GM18505 (cell line): ENCODE results near the gene SPSB3.

Source experiments
- ATAC-seq: cut with Tn5 transposase; IDR thresholded peaks from one replicate; pipeline ENCODE4 v1.9.1; 2021; ENCODE audit not compliant: unreplicated experiment
- POLR2A ChIP-seq: IDR thresholded peaks from 4 replicates; pipeline ENCODE4 v1.6.1; 2011; ENCODE audit warnings: borderline replicate concordance; ENCODE audit not compliant: insufficient read depth, insufficient read length; ENCODE audit errors: extremely low read depth

SPSB3 gene

DNA sequence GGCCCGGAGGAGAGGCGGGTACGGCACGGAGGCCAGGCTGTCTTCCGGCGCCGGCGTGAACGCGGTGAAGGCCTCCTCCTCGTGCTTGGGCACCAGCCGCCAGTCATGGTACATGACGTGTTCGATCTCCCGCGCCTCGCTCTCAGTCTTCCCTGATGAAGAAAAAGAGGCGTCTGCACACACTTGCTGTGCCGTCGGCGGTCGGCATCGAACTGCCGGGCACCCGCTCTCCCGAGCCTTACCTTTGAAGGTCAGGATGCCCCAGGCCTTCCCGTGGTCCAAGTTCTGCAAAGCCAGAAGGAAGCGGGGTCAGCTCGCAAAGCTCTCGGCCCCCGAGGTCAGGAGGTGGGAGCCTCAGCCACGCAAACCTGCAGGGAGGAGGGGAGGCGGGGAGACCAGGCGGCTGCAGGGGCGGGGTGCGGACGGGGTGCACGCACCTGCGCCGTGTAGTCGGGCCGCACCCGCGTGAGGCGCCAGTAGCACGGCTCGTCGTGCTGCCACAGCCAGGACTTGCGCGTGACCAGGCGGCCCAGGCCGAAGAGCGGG is 9.9 kb downstream of the SPSB3 start, which contains the start of gene EME2:
EME2 (plus strand) TSS at position 449 of the 546 bp plus-strand sequence. CDS start 418 bp downstream, outside the sequence.
- TF ChIP-seq POLR2A: no peak

DNA sequence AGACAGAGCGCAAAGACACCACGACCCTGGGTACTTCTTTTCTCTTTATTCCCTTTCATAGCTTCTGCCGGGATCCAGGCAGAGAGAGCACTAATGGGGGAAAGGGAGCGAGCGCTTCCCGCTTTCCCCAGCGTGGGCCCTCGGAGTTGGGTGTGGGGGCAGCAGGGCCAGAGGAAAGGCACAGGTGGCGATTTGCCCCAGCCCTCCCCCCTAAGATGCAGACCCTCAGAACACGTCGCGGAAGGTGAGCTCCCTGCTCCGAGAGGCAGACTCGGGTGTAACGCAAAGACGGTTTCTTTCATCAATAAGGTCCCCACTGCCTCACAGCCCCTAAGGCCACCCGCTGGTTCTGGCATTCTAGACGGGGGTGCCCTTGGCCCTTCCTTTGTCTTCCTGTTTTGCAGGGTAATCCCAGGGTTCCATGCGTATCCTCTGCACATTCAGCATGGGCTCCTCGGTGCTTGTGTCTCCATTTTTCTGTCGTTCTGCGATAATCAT is 10.5 kb downstream of the SPSB3 start:
- no peak for ATAC-seq
- no peak for TF ChIP-seq POLR2A

More for the DNA sequence above, 9.9 kb downstream of the SPSB3 start, which contains the start of gene EME2:
- peak; percentile 5 for ATAC-seq

DNA sequence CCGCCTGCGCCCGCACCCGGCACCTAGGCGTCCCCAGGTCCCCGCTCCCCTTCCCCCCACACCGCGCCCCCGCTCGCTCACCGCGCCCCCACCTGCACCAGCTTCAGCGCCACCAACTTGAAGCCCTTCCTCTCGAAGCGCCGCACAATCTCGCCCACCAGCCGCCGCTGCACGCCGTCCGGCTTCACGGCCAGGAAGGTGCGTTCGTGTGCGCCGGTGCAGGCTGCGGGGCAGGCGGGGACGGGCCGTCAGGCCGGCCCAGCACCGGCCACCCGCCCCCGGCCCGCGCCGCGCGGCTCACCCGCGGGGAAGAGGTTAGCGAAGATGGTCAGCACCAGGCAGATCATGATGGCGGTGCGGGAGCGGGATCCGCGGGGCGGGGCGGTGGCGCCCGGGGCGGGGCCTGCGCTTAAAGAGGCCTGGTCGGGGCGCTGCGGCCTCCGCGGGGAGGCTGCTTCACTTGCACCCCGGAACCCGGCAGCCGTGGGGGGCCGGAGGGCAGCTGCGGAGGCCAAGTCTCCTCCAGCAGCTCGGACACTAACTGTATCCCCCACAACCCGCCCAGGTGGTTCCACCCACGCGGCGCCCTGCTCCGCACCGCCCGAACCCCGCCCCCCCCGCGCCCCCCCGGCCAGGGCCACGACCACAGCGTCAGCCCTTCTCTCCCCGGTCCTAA is 11.0 kb downstream of the SPSB3 start, which contains the start of gene NME3:
NME3 (minus strand) TSS at position 356 of the 676 bp plus-strand sequence; CDS start at position 347, 9 bp downstream.
- ATAC-seq: no peak
- TF ChIP-seq POLR2A: peak; percentile 43

- no peak for TF ChIP-seq POLR2A
- ATAC-seq: no peak
Observed at GRCh38 chr16:1770328-1771187, 11.8 kb downstream of the SPSB3 start.

GRCh38 chr16:1769402-1770300 is 12.7 kb downstream of the SPSB3 start:
- no peak for ATAC-seq
- no peak for TF ChIP-seq POLR2A

GRCh38 chr16:1768767-1769401 is 13.5 kb downstream of the SPSB3 start:
- no peak for ATAC-seq
- TF ChIP-seq POLR2A: no peak

- TF ChIP-seq POLR2A: peak; percentile 4
- ATAC-seq: no peak
Observed at GRCh38 chr16:1768061-1768766, 14.2 kb downstream of the SPSB3 start.

DNA sequence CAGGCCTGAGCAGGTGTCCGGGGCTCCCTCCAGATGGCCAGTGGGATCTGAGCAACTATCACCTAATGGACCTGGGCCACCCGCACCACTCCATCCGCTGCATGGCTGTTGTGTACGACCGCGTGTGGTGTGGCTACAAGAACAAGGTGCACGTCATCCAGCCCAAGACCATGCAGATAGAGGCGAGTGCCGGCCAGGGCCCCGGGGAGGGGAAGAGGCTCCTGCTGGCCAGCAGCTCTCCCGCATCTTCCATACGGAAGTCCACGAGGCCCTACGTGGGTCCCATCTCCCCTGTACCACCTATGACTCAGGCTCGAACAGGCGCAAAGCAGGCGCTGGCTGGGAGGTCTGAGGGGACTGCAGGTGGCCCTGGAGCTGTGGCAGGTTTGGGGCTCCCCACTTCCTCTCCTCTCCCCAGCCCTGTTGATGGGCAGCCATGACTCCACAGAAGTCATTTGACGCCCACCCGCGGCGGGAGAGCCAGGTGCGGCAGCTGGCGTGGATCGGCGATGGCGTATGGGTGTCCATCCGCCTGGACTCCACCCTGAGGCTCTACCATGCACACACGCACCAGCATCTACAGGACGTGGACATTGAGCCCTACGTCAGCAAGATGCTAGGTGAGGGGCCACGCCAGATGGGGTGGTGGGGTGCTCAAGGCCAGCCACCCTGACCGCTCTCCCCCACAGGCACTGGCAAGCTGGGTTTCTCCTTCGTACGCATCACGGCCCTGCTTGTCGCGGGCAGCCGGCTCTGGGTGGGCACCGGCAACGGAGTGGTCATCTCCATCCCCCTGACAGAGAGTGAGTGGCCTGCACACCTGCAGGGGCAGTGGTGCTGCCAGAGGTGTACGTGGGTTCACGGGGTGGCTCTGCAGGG is 15.0 kb downstream of the SPSB3 start:
- no peak for ATAC-seq
- TF ChIP-seq POLR2A: no peak

DNA sequence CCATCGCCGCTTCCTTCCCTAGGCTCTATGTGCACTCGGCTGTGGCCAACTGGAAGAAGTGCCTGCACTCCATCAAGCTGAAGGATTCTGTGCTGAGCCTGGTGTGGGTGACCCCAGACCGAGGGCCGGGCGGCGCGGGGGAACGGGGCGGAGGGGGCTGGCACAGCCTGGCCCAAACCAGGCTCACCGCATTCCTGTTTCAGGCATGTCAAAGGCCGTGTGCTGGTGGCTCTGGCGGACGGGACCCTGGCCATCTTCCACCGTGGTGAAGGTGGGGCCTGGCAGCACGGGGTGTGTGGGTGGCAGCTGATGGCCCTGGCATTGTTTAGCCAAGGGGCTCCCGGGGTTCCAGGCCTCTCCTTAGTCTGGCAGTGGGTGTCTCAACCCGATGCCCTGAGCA is 15.7 kb downstream of the SPSB3 start:
- no peak for ATAC-seq
- no peak for TF ChIP-seq POLR2A

DNA sequence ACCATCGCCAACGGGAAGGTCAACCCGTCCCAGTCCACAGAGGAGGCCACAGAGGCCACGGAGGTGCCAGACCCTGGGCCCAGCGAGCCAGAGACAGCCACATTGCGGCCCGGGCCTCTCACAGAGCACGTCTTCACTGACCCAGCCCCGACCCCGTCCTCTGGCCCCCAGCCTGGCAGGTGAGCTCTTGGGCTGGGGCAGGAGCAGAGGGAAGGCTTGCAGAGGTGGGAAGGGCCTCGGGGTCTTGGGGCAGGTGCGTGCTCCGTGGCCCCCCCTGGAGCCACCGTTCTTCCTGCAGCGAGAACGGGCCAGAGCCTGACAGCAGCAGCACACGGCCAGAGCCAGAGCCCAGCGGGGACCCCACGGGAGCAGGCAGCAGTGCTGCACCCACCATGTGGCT is 16.1 kb downstream of the SPSB3 start:
- no peak for TF ChIP-seq POLR2A
- ATAC-seq: no peak

GRCh38 chr16:1765826-1766225 is 16.5 kb downstream of the SPSB3 start:
- no peak for ATAC-seq
- TF ChIP-seq POLR2A: no peak
